ENCODE data around the gene NDNF. TPM values are rescaled to one million over a fixed set of nuclear protein-coding genes. Genes with fewer than 3 reads are reported as not detected.

NDNF gene
- total and polyA plus RNA-seq, 2 donors (not counting 1 experiment from before 2014, with no cell fraction given): 6.4 to 9.6 TPM

DNA sequence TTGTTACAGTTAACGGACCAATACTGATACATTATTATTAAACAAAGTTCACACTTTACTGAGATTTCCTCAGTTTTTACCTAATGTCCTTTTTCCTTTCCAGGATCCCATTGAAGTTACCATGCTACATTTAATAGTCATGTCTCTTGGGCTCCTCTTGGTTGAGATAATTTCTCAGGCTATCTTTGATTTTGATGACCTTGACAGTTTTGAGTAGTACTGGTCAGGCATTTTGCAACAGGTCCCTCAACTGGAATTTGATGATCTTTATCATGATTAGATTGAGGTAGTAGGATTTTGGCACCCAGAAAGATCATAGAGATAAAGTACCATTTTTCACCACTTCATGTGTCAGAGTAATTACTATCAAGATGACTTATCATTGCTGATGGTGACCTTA, 53.8 kb downstream of the NDNF start:
- H3K4me1 ChIP-seq (ENCODE audit: control insufficient read depth, extremely low read depth, insufficient read depth, low read length): no peaks in the 10 kb centered on the region
- no peak overlapping the region for H2AFZ ChIP-seq (ENCODE audit: low read length)
- H3K4me3 ChIP-seq (replicated peaks in 1 of 4; ENCODE audit: control extremely low read depth in 1 of 4, insufficient read depth in 1 of 4, low read depth in 3 of 4, low read length in 4 of 4): no peak overlapping the region
- no peaks in the 10 kb centered on the region for H3K27me3 ChIP-seq (ENCODE audit: control insufficient read depth, insufficient read depth, low read length)
- no peaks in the 10 kb centered on the region for H3K79me2 ChIP-seq (ENCODE audit: control insufficient read depth, insufficient read depth, low read length)
- H3K9ac ChIP-seq (ENCODE audit: insufficient read depth, low read length): no peak overlapping the region
- H3K36me3 ChIP-seq (ENCODE audit: control insufficient read depth, insufficient read depth, low read length): no peaks in the 10 kb centered on the region
- TF ChIP-seq, protein P1, sequence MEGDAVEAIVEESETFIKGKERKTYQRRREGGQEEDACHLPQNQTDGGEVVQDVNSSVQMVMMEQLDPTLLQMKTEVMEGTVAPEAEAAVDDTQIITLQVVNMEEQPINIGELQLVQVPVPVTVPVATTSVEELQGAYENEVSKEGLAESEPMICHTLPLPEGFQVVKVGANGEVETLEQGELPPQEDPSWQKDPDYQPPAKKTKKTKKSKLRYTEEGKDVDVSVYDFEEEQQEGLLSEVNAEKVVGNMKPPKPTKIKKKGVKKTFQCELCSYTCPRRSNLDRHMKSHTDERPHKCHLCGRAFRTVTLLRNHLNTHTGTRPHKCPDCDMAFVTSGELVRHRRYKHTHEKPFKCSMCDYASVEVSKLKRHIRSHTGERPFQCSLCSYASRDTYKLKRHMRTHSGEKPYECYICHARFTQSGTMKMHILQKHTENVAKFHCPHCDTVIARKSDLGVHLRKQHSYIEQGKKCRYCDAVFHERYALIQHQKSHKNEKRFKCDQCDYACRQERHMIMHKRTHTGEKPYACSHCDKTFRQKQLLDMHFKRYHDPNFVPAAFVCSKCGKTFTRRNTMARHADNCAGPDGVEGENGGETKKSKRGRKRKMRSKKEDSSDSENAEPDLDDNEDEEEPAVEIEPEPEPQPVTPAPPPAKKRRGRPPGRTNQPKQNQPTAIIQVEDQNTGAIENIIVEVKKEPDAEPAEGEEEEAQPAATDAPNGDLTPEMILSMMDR (conservative IDR thresholded peaks at IDR 0.05 in 1 of 2, IDR thresholded peaks at IDR 0.05 in 1 of 2; ENCODE audit: low read depth in 1 of 2, low read length in 2 of 2): no peak
- TF ChIP-seq EZH2 (IDR thresholded peaks at IDR 0.05; ENCODE audit: low read length, missing control alignments): no peak
- no peak for DNase-seq (ENCODE audit: low read depth in 2 of 2)
- H4K20me1 ChIP-seq (ENCODE audit: control insufficient read depth, extremely low read depth, insufficient read depth, low read length): no peaks in the 10 kb centered on the region
- H3K27ac ChIP-seq (ENCODE audit: insufficient read depth, low read length): no peak overlapping the region
- no peak overlapping the region for H3K4me2 ChIP-seq (ENCODE audit: extremely low read depth, insufficient read depth, low read length)
- no peaks in the 10 kb centered on the region for H3K9me3 ChIP-seq (ENCODE audit: control insufficient read depth, insufficient read depth, low read depth, low read length)

DNA sequence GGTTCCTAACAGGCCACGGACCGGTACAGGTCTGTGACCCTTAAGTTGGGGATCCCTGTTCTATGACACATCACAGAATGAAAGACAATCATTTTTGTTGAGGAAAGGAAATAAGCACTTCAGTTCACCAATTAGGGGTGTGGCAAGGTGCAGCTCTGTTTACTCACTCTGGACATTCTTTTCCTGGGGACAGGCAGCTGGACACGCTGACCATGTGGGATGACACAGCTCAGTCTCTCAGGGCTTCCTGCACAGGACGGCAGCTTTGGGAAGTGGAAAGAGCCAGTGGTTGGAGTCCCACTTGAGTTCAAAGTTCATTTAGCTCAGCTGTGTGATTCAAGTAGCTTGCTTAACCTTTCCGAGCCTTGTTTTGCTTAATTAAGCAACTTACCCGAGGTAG, 55.7 kb downstream of the NDNF start:
- Histone ChIP-seq H3K27me3 (ENCODE audit: control insufficient read depth, insufficient read depth, low read length) (no peaks in the 10 kb centered on the region), H3K4me2 (ENCODE audit: extremely low read depth, insufficient read depth, low read length) (no peak overlapping the region), H3K27ac (ENCODE audit: insufficient read depth, low read length) (no peak overlapping the region), H3K4me3 (replicated peaks in 1 of 4; ENCODE audit: control extremely low read depth in 1 of 4, insufficient read depth in 1 of 4, low read depth in 3 of 4, low read length in 4 of 4) (no peak overlapping the region), H3K36me3 (ENCODE audit: control insufficient read depth, insufficient read depth, low read length) (no peaks in the 10 kb centered on the region), H3K9ac (ENCODE audit: insufficient read depth, low read length) (no peak overlapping the region), H2AFZ (ENCODE audit: low read length) (no peak overlapping the region), H3K79me2 (ENCODE audit: control insufficient read depth, insufficient read depth, low read length) (no peaks in the 10 kb centered on the region), H3K4me1 (ENCODE audit: control insufficient read depth, extremely low read depth, insufficient read depth, low read length) (no peaks in the 10 kb centered on the region), H4K20me1 (ENCODE audit: control insufficient read depth, extremely low read depth, insufficient read depth, low read length) (no peaks in the 10 kb centered on the region), H3K9me3 (ENCODE audit: control insufficient read depth, insufficient read depth, low read depth, low read length) (no peaks in the 10 kb centered on the region)
- TF ChIP-seq EZH2 (IDR thresholded peaks at IDR 0.05; ENCODE audit: low read length, missing control alignments): no peak
- TF ChIP-seq, protein P1 (conservative IDR thresholded peaks at IDR 0.05 in 1 of 2, IDR thresholded peaks at IDR 0.05 in 1 of 2; ENCODE audit: low read depth in 1 of 2, low read length in 2 of 2): no peak
- no peak for DNase-seq (ENCODE audit: low read depth in 2 of 2)

DNA sequence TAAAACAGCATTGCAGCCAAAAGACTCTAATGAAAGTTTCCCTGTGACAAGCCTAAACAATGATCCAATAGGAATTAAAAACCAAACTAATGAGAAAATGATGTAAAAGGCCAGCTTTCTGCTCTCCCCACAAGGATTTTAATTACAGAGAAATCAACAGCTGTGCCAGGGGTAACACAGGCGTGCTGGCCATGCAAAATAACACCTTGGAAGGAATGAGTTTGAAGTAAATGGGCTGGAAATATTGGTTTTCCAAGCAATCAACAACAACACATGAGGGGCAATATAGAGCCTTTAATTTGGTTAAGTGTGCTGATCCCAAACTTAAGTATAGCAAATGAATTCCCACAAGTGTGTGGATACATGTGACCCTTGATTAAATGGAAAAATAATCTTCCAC, 56.9 kb downstream of the NDNF start:
- no peak for DNase-seq (ENCODE audit: low read depth in 2 of 2)
- Histone ChIP-seq H3K27ac (ENCODE audit: insufficient read depth, low read length) (no peak overlapping the region), H3K27me3 (ENCODE audit: control insufficient read depth, insufficient read depth, low read length) (no peaks in the 10 kb centered on the region), H3K4me1 (ENCODE audit: control insufficient read depth, extremely low read depth, insufficient read depth, low read length) (no peaks in the 10 kb centered on the region), H4K20me1 (ENCODE audit: control insufficient read depth, extremely low read depth, insufficient read depth, low read length) (no peaks in the 10 kb centered on the region), H3K36me3 (ENCODE audit: control insufficient read depth, insufficient read depth, low read length) (no peaks in the 10 kb centered on the region), H2AFZ (ENCODE audit: low read length) (no peak overlapping the region), H3K4me3 (replicated peaks in 1 of 4; ENCODE audit: control extremely low read depth in 1 of 4, insufficient read depth in 1 of 4, low read depth in 3 of 4, low read length in 4 of 4) (no peak overlapping the region), H3K79me2 (ENCODE audit: control insufficient read depth, insufficient read depth, low read length) (no peaks in the 10 kb centered on the region), H3K4me2 (ENCODE audit: extremely low read depth, insufficient read depth, low read length) (no peak overlapping the region), H3K9me3 (ENCODE audit: control insufficient read depth, insufficient read depth, low read depth, low read length) (no peaks in the 10 kb centered on the region), H3K9ac (ENCODE audit: insufficient read depth, low read length) (no peak overlapping the region)
- no peak for TF ChIP-seq EZH2 (IDR thresholded peaks at IDR 0.05; ENCODE audit: low read length, missing control alignments)
- TF ChIP-seq, protein P1 (conservative IDR thresholded peaks at IDR 0.05 in 1 of 2, IDR thresholded peaks at IDR 0.05 in 1 of 2; ENCODE audit: low read depth in 1 of 2, low read length in 2 of 2): no peak

Measured in fibroblast of lung (primary cell).